ENCODE measurements around the gene CHAT.

The CHAT gene

GRCh38 chr10:49611816-49612512, 1.9 kb upstream of the CHAT start:
- H3K27ac Mint-ChIP-seq: peak overlapping the region; percentile 62

GRCh38 chr10:49612513-49613164, 1.2 kb upstream of the CHAT start:
- no peak for DNase-seq (ENCODE audit: low spot score)
- no peaks in the 10 kb centered on the region for H3K9me3 Mint-ChIP-seq
- peaks cover 1% of the 10 kb centered on the region for H3K36me3 Mint-ChIP-seq (ENCODE audit: low read depth)
- H3K27me3 Mint-ChIP-seq (ENCODE audit: low read depth): peaks cover 74% of the 10 kb centered on the region
- no peak overlapping the region for H3K4me3 Mint-ChIP-seq
- peaks cover 5% of the 10 kb centered on the region for H3K4me1 Mint-ChIP-seq (ENCODE audit: low read depth)
- H3K27ac Mint-ChIP-seq: peak overlapping the region; percentile 62

More at GRCh38 chr10:49611816-49612512, 1.9 kb upstream of the CHAT start:
- Mint-ChIP-seq H3K9me3 (no peaks in the 10 kb centered on the region), H3K27me3 (ENCODE audit: low read depth) (peaks cover 74% of the 10 kb centered on the region), H3K4me1 (ENCODE audit: low read depth) (peaks cover 5% of the 10 kb centered on the region), H3K36me3 (ENCODE audit: low read depth) (peaks cover 1% of the 10 kb centered on the region), H3K4me3 (no peak overlapping the region)
- DNase-seq (ENCODE audit: low spot score): no peak

DNA sequence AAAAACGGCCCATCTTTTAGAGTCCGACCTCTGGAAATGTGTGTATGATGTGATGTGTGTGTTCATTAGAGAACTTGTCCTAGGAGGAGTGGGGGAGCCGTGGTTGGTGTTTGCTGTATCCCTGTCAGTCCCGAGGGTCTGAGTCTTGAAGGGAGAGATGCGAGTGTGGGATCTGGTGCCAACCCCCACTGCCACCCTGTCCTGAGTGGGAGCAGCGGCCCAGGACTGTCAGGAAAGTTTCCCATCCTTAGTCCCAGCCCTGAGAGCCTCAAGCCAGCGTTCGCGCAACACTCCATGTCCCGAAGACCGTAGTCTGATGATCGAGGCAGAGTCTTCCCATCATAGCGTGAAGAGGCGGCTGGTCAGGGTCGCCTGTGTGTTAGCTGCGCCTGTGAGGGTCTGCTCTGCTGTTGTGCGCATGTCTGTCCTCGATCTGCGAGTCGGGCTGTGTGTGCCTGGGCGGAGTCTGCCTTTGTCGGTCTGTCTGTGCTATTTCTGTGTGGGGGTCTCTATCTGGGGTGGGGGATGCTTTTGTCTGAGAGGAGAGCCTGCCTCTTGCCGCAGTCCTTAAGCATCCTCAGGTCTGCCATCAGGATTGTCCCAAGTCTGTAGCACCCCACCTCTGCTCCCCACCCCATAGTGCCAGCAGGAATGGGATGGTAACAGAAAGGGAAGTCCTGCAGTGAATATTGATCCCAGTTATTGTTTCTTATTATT, 514 bp upstream of the CHAT start:
- no peak overlapping the region for H3K4me3 Mint-ChIP-seq
- no peak overlapping the region for H3K27ac Mint-ChIP-seq

GRCh38 chr10:49614242-49615198, 683 bp downstream of the CHAT start:
- peaks cover 5% of the 10 kb centered on the region for H3K4me1 Mint-ChIP-seq (ENCODE audit: low read depth)
- no peaks in the 10 kb centered on the region for H3K9me3 Mint-ChIP-seq

More for the DNA sequence above, 514 bp upstream of the CHAT start:
- Mint-ChIP-seq H3K27me3 (ENCODE audit: low read depth) (peaks cover 75% of the 10 kb centered on the region), H3K36me3 (ENCODE audit: low read depth) (peaks cover 1% of the 10 kb centered on the region), H3K9me3 (no peaks in the 10 kb centered on the region), H3K4me1 (ENCODE audit: low read depth) (peaks cover 5% of the 10 kb centered on the region)
- DNase-seq (ENCODE audit: low spot score): no peak

GRCh38 chr10:49615213-49615612, 1.4 kb downstream of the CHAT start:
- no peak for DNase-seq (ENCODE audit: low spot score)
- H3K9me3 Mint-ChIP-seq: no peaks in the 10 kb centered on the region
- H3K27me3 Mint-ChIP-seq (ENCODE audit: low read depth): peaks cover 67% of the 10 kb centered on the region
- H3K36me3 Mint-ChIP-seq (ENCODE audit: low read depth): peaks cover 1% of the 10 kb centered on the region
- no peak overlapping the region for H3K27ac Mint-ChIP-seq
- H3K4me3 Mint-ChIP-seq: no peak overlapping the region
- H3K4me1 Mint-ChIP-seq (ENCODE audit: low read depth): peaks cover 5% of the 10 kb centered on the region

More at GRCh38 chr10:49614242-49615198, 683 bp downstream of the CHAT start:
- H3K27ac Mint-ChIP-seq: no peak overlapping the region
- H3K27me3 Mint-ChIP-seq (ENCODE audit: low read depth): peaks cover 65% of the 10 kb centered on the region
- H3K36me3 Mint-ChIP-seq (ENCODE audit: low read depth): peaks cover 1% of the 10 kb centered on the region
- no peak for DNase-seq (ENCODE audit: low spot score)
- no peak overlapping the region for H3K4me3 Mint-ChIP-seq

- H3K27me3 Mint-ChIP-seq (ENCODE audit: low read depth): peaks cover 67% of the 10 kb centered on the region
- H3K36me3 Mint-ChIP-seq (ENCODE audit: low read depth): peaks cover 1% of the 10 kb centered on the region
- no peaks in the 10 kb centered on the region for H3K9me3 Mint-ChIP-seq
- no peak for DNase-seq (ENCODE audit: low spot score)
- peaks cover 5% of the 10 kb centered on the region for H3K4me1 Mint-ChIP-seq (ENCODE audit: low read depth)
- no peak overlapping the region for H3K4me3 Mint-ChIP-seq
- H3K27ac Mint-ChIP-seq: no peak overlapping the region
Observed at GRCh38 chr10:49615721-49616120, 1.9 kb downstream of the CHAT start.

DNA sequence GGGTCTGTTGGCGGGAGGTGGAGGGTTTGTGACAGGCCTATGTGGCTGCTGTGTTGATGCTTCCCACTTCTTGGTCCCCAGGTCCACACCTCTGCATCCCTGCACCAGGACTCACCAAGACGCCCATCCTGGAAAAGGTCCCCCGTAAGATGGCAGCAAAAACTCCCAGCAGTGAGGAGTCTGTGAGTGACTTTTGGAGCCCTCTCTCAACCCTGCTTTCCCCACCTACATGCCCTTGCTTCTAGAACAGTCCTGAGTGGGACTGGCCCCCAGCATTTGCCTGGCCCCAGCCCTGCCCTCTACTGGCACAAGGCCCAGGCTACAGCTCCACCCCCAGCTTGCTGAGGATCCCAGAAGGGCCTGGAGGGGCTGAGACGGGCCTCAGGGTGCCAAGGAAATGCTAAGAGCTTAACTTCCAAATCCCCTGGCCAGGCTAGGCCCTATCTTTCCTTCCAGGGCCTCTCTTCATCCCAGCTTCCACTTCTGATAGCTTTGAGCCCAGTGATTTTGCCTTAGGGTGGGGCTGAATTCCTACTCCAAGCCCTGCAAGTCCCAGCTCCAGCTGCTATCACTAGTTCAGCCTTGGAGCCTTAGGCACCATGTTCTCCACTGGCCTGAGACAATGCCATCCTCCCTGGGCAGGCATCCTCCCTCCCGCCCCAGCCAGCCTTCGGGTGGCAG, 2.7 kb downstream of the CHAT start:
- Mint-ChIP-seq H3K4me3 (no peak overlapping the region), H3K27ac (no peak overlapping the region), H3K27me3 (ENCODE audit: low read depth) (peaks cover 60% of the 10 kb centered on the region), H3K9me3 (no peaks in the 10 kb centered on the region), H3K4me1 (ENCODE audit: low read depth) (peaks cover 5% of the 10 kb centered on the region), H3K36me3 (ENCODE audit: low read depth) (peaks cover 1% of the 10 kb centered on the region)
- no peak for DNase-seq (ENCODE audit: low spot score)

DNA sequence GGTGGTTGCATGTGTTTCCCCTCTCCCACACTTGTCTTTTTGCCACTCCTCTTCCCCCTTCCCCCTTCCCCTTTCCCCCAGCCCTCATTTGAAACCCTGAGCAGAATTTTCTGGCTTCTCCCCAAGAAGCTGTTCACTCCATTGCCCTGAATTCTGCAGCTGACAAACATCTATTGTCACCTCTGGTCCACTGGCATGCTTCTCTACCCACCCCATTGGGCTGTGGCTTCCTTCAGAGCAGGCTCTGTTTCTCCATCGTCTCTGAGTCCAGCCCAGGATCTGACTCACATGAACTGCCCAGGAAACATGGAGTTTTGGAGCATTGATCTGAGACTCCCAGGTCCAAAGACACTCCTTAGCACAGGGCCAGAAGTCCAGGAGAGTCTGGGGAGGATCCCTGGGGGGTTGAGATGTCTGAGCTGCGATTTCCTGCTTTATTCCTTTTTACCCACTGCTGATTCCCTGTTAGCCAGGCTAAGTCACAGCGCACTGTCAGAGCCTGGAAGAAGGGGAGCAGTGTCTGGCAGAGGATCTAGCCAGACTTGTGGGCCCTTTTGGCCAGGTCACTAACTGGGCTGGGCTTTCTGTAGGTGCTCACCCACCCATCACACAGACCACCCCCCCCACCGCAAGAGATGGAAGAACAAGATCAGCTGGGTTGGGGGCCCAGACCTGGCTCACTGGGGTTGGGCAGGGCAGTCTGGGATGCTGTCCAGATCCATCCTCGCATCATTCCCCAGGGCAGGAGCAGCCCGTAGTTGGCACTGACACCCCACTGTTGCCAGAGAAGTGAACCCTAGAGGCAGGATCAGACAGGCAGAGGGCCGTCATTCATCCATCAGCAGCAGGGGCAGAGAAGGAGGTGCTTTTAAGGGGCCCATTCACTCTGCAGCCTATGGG, 3.5 kb downstream of the CHAT start:
- Mint-ChIP-seq H3K27me3 (ENCODE audit: low read depth) (peaks cover 53% of the 10 kb centered on the region), H3K4me1 (ENCODE audit: low read depth) (peaks cover 2% of the 10 kb centered on the region), H3K27ac (no peak overlapping the region), H3K36me3 (ENCODE audit: low read depth) (peaks cover under 1% of the 10 kb centered on the region), H3K4me3 (no peak overlapping the region), H3K9me3 (no peaks in the 10 kb centered on the region)
- no peak for DNase-seq (ENCODE audit: low spot score)

GRCh38 chr10:49618821-49619220, 5.0 kb downstream of the CHAT start:
- H3K9me3 Mint-ChIP-seq: no peaks in the 10 kb centered on the region
- no peak for DNase-seq (ENCODE audit: low spot score)
- no peak overlapping the region for H3K4me3 Mint-ChIP-seq
- H3K27me3 Mint-ChIP-seq (ENCODE audit: low read depth): peaks cover 41% of the 10 kb centered on the region
- no peaks in the 10 kb centered on the region for H3K36me3 Mint-ChIP-seq (ENCODE audit: low read depth)
- H3K27ac Mint-ChIP-seq: no peak overlapping the region
- no peaks in the 10 kb centered on the region for H3K4me1 Mint-ChIP-seq (ENCODE audit: low read depth)

GRCh38 chr10:49619613-49620012, 5.8 kb downstream of the CHAT start:
- no peak overlapping the region for H3K27ac Mint-ChIP-seq
- H3K4me1 Mint-ChIP-seq (ENCODE audit: low read depth): no peaks in the 10 kb centered on the region
- DNase-seq (ENCODE audit: low spot score): no peak
- H3K27me3 Mint-ChIP-seq (ENCODE audit: low read depth): peaks cover 36% of the 10 kb centered on the region
- H3K36me3 Mint-ChIP-seq (ENCODE audit: low read depth): no peaks in the 10 kb centered on the region
- H3K4me3 Mint-ChIP-seq: no peak overlapping the region
- H3K9me3 Mint-ChIP-seq: no peaks in the 10 kb centered on the region

- Mint-ChIP-seq H3K9me3 (no peaks in the 10 kb centered on the region), H3K27me3 (ENCODE audit: low read depth) (peaks cover 31% of the 10 kb centered on the region), H3K36me3 (ENCODE audit: low read depth) (no peaks in the 10 kb centered on the region), H3K4me1 (ENCODE audit: low read depth) (no peaks in the 10 kb centered on the region), H3K27ac (no peak overlapping the region), H3K4me3 (no peak overlapping the region)
- no peak for DNase-seq (ENCODE audit: low spot score)
Observed at GRCh38 chr10:49620286-49620810, 6.5 kb downstream of the CHAT start.

- H3K27ac Mint-ChIP-seq: no peak overlapping the region
- no peaks in the 10 kb centered on the region for H3K36me3 Mint-ChIP-seq (ENCODE audit: low read depth)
- DNase-seq (ENCODE audit: low spot score): no peak
- no peaks in the 10 kb centered on the region for H3K9me3 Mint-ChIP-seq
- H3K4me3 Mint-ChIP-seq: no peak overlapping the region
- H3K27me3 Mint-ChIP-seq (ENCODE audit: low read depth): peaks cover 25% of the 10 kb centered on the region
- H3K4me1 Mint-ChIP-seq (ENCODE audit: low read depth): no peaks in the 10 kb centered on the region
Observed at GRCh38 chr10:49620841-49621378, 7.1 kb downstream of the CHAT start.
